Transverse colon (tissue), 4 donors: ENCODE measurements around the gene AGR2.

Source experiments
- CTCF ChIP-seq, 5 experiments: fragments of 200-600 bp in 3 of 5; fragments of 450-650 bp in 2 of 5; sonication (generic) in 3 of 5; IDR thresholded peaks; 1 replicate in 2 of 5; 2 replicates in 3 of 5; pipeline ENCODE4 v1.5.1; 2016 to 2017; ENCODE audit warnings: antibody characterized with exemption in 5 of 5, inconsistent platforms in 3 of 5, mild to moderate bottlenecking in 2 of 5, moderate library complexity in 1 of 5
- POLR2AphosphoS5 ChIP-seq, 3 donors: sonication (generic); formaldehyde crosslinking; IDR thresholded peaks; one replicate each; pipeline ENCODE4 v1.6.1; 2016; ENCODE audit warnings: antibody characterized with exemption in 3 of 3

DNA sequence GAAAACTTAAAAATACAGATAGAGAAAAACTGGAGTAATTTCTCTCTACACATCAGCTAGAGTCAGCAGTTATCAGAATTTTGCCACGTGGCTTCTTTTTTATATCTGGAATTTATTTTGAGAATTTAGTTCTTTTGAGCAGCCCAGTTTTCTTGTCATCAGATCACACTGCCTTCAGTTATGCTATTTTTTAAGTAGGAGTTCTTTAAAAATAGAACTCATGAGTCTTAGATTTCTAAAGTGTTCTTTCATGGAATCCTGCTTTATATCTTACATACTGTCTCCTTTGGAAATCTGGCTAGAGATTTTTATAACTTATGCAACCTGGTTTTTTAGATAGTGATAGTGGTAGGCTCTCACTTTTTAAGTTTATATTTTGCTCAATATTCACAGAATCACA is 24.2 kb downstream of the AGR2 start:
- TF ChIP-seq CTCF (IDR thresholded peaks at IDR 0.05): no peak
- TF ChIP-seq POLR2AphosphoS5 (IDR thresholded peaks at IDR 0.05): no peak
